CMK (cell line): ENCODE measurements around the gene FAM107B.

Experiments
- DNase-seq: peaks from one replicate; pipeline ENCODE4 v3.0.0-alpha.2; 2010; ENCODE audit warnings: low read depth

The FAM107B gene

GRCh38 chr10:14625192-14625631, 149.5 kb downstream of the FAM107B start:
- DNase-seq: no peak

DNA sequence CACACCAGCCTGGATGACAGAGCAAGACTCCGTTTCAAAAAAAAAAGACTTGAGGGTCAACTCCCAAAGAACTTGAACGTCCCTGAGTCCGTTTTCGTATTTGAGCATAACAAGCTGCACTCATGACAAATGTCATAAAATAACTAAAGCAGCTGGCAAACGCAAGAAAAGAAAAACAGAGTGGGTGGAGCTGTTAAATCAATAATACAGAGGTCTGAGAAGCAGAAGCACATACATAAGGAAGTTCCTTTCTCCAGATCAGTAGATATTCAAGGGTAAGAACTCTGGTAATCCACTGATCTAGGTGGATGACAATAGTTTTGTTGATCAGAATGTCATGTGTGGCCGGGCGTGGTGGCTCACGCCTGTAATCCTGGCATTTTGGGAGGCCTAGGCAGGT, 150.1 kb downstream of the FAM107B start:
- no peak for DNase-seq

DNA sequence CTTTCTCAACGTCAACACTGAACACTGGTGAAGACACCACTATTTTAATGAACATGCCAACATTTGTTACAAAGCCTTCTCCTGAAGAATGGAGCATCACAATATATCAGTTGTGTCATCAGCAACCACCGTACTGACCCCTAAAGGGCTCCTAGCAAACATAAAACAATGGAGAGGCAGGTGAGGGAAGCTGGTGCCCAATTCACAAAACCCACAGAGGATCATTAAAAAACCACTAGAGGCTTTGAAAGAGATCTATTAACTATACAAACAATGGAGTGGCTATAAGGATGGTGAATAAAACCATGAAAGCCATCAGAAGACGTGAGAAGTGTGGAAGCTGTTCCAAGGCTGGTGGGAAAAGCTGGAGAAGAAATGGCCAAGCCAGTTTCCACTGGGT, 150.8 kb downstream of the FAM107B start:
- no peak for DNase-seq

DNA sequence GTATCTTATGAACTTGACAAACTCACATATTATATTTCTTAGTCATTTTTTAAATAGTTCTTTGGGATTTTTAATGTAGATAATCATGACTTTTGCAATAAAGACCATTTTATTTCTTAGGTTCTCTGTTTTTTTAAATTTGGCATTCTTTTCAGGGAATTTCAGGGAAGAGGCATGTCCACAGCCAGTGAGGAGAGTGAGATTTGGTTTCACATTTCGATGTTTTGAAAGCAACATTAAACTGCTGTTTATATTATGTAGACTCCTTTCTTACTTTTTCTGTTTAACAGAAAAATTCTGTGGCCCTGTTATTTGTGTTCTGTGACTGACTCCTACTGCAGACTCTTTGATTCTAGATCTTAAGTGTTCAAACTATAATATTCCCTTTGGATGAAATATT, 153.7 kb downstream of the FAM107B start:
- DNase-seq: no peak

DNA sequence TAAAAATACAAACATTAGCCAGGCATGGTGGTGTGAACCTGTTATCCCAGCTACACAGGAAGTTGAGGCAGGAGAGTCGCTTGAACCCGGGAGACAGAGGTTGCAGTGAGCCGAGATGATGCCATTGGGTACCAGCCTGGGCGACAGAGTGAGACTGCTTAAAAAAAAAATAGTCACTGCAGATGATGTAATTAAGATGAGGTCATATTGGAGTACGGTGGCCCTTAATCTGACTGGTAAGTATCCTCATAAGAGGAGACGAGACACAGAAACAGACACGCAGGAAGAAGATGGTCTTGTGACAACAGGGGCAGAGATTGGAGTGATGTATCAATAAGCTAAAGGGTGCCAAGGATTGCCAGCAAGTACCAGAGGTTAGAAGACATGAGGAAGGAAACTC, 156.0 kb downstream of the FAM107B start:
- DNase-seq: no peak

- DNase-seq: no peak
These were observed 156.8 kb downstream of the FAM107B start for GRCh38 chr10:14617852-14618251.

GRCh38 chr10:14616955-14617730, 157.6 kb downstream of the FAM107B start:
- DNase-seq: no peak

DNA sequence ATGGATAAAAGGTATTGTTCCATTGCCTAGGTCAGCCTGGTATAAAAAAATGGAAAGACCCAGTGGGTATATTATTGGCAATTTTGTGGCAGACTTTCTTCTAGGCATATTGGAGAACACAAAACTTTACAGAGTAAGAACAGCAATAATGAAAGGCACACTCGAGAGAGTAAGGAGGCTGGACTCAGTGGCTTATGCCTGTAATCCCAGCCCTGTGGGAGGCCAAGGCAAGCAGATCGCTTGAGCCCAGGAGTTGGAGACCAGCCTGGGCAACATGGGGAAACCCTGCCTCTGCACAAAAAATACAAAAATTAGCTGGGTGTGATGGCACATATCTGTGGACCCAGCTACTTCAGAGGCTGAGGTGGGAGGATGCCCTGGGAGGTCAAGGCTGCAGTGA, 158.2 kb downstream of the FAM107B start:
- DNase-seq: no peak

- DNase-seq: no peak
These were observed 161.1 kb downstream of the FAM107B start for GRCh38 chr10:14613588-14613920.

DNA sequence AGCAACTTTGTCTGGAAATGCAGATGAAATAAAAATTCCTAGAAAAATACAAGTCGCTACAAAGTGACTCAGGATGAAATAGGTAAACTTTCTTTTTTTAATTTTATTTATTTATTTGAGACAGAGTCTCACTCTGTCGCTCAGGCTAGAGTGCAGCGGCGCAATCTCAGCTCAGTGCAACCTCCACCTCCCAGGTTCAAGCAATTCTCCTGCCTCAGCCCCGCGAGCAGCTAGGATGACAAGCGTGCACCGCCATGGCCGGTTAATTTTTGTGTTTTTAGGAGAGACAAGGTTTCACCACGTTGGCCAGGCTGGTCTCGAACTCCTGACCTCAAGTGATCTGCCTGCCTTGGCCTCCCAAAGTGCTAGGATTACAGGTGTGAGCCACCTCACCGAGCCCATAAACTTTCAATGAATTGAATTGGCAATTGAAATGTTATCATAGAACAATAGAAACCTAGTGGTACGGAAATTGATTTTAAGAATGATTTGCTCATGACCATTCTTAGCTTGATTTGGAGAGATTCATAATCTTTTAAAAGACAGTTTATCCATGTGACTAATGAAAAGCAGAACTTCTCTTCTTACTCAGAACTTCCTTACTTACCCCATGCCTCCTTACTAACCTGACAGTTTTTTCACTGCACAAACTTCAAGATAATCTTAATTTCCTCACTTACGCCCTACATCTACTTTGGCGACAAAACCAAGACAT, 161.7 kb downstream of the FAM107B start:
- no peak for DNase-seq

DNA sequence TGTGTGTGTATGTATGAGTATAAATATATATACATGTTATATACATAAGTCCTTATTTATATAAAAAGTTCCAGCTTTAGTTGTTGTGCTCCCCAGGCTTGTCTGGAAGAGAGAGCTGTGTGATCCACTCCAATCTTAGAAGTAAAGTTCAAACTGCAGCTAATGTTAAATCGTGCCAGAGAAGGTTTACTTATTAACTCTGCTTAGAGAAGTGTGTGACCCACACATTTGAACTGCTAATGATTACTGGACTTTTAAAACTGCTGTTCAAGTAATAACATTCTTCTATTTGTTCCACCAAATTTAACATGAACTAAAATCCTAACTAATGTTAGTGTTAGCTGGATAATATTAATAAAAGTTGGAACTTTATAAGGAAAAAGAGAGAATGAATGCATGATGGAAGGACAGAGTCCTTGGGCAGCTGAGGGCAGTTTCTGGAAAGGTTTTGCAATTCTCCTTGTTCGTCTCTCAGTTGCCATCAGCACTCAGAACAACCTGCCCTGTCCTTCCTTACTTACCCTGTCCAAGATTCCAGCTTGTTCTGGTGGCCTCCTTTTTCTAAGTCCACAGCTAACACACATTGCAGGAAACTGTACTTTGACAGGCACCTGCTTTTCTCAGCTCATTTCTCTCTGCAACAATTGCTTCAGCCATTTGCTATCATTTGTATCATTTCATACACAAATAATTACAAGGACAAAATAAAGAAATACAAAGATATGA, 162.6 kb downstream of the FAM107B start:
- DNase-seq: no peak

GRCh38 chr10:14609178-14609577, 165.5 kb downstream of the FAM107B start:
- DNase-seq: no peak

- no peak for DNase-seq
These were observed 166.2 kb downstream of the FAM107B start for GRCh38 chr10:14608381-14609001.

- no peak for DNase-seq
These were observed 168.1 kb downstream of the FAM107B start for GRCh38 chr10:14606633-14607032.

DNA sequence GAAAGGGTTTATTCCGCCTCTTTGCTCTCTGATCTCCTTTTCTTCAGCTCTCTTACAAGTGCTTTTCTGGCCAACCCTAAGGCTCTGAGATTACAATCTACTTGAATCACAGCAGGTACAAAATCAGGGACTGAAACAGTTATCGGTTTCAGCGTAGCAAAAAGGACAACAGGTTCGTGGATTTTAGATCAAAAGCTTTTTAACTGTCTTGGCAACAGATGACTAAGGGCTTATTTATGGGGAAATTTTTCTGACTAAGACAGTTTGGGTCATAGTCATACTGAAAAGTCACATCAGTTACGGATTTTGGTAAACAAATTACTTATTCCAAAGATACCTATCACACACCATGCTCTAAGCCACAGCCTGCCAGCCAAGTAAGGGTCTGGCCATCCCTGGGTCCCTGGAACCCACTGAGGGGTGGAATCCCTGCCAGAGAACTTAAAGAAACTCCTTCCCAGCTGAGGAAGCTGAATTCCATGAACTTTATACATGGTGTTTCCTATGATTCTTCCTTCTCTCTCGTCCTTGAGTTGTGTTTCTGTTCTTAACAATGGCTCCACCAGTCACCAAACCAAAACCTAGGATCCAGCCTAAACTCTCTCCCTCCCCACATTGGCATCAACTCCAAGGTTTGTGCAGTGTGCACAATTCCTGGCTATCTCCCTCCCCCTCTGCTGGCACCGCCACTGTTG, 169.3 kb downstream of the FAM107B start:
- DNase-seq: no peak

- peak; percentile 26 for DNase-seq
These were observed 170.2 kb downstream of the FAM107B start for GRCh38 chr10:14604181-14605142.

- DNase-seq: no peak
These were observed 171.1 kb downstream of the FAM107B start for GRCh38 chr10:14603534-14604102.

DNA sequence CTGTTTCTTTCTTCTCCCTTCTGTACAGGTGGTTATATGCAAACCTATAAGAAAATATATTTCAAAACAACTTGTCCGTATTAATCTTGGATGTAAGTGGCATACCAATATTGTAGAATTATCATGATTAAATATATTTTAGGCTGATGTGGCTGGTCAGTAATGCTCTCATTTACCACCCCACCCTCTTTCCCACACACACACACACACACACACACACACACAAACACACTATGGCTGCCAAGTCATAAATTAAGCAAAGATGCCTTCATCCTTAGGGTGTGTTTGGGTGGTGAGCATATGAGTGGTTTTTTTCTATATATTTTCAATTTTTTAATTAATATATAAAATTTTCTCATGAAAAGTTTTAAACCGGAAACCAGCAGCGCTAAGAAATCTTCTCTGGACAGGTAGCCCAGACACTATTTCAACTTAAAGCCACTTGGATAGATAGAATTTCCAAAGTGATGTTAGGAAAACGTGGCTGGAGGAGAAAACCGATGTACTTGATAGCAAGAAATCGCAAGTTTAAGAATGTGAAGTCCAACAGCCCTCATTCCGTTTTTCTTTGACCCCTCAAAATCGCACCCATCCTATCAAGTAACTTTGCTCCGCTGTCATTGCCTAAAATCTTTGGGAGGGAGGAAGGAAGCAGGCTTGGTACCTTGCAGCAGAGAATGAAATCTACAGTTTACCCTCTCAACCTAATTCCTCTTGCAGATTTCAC, 171.7 kb downstream of the FAM107B start:
- no peak for DNase-seq

DNA sequence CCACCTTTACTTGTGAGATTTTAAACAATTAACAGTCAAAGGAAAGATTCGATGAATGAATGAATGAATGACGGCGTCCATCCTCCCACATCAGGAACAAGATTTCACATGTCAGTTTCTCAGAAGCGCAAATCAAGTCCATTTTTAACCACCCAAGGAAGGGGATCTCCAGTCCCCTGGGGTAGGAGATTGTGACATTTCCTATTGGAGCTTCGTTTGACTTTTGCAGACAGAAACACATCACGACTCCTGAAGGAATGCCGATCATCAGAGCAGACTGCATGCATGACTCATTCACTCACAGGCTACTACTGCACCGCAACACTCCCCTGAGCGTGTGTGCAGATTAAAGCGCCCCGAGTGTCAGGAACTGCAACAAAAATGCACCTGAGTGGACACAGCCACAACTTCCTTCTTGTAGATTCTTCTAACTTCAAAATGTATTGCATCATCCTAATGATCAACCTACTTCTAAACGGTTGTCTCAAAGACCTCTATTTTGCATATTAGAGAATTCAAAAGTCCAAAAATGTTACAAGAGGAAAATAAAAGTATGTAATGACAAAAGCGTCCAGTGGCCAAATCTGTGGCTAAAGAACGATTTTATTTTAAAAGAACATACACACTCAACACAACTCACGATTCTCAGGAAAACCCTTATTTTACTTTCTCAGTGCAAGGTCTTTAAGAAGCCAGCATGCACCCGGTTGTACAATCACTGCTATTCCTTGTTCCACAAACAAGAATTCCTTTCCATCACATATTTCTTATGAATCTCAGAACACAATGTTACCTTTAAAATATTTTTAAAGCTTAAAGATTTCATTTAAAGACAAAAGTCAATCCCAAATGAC, 172.6 kb downstream of the FAM107B start:
- no peak for DNase-seq
